ENCODE results near the gene TDRD12.
"Not testable (repeated sequence)": the region's sequence is repeated elsewhere in the genome, so short reads cannot be mapped to it uniquely, and the experiment has no call there.

The TDRD12 gene

DNA sequence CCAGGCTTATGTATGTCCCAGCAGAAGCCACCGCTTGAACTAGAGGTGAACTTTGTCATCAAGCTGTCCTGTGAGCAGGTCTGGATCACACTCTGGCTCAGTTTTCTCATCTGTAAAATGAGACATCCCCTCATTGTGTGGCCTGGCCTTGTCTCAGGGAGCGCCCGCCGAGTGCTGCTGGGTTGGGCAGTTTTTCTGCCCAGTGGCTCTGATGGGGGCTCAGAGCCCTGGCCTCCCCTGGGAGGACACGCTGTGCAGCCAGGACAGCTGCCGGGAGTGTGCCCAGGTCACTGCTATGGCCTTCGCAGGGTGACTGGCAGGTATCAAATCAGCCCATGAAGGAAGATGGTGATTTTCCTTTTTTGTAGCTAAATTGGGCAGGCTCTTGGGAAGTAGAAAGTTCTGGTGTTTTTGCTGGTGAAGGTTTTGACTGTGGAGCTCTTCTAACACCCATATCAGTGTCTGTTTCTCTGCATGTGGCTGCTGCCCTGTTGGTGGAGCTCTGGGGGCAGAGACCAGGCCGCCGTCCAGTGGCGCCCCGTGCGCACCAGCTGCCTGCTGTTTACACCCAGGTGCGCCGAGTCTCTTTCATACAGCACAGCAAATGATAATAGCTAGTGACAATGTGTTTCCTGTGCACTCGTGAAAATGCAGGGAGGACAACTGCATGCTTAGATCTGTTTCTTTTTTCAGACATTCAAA, 109.2 kb downstream of the TDRD12 start:
- H3K4me3 ChIP-seq (ENCODE audit: low read depth, low read length), result no peak overlapping the region
- DNase-seq (ENCODE audit: low read depth), result no peak
- TF ChIP-seq, protein P1, sequence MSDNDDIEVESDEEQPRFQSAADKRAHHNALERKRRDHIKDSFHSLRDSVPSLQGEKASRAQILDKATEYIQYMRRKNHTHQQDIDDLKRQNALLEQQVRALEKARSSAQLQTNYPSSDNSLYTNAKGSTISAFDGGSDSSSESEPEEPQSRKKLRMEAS (IDR thresholded peaks at IDR 0.05; ENCODE audit: low read depth, low read length), result no peak
- TF ChIP-seq, protein P2, sequence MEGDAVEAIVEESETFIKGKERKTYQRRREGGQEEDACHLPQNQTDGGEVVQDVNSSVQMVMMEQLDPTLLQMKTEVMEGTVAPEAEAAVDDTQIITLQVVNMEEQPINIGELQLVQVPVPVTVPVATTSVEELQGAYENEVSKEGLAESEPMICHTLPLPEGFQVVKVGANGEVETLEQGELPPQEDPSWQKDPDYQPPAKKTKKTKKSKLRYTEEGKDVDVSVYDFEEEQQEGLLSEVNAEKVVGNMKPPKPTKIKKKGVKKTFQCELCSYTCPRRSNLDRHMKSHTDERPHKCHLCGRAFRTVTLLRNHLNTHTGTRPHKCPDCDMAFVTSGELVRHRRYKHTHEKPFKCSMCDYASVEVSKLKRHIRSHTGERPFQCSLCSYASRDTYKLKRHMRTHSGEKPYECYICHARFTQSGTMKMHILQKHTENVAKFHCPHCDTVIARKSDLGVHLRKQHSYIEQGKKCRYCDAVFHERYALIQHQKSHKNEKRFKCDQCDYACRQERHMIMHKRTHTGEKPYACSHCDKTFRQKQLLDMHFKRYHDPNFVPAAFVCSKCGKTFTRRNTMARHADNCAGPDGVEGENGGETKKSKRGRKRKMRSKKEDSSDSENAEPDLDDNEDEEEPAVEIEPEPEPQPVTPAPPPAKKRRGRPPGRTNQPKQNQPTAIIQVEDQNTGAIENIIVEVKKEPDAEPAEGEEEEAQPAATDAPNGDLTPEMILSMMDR (IDR thresholded peaks at IDR 0.05; ENCODE audit: low read depth, low read length), result no peak
- TF ChIP-seq MYC (IDR thresholded peaks at IDR 0.05; ENCODE audit: low read depth, low read length) (no peak), POLR2A (IDR thresholded peaks at IDR 0.05; ENCODE audit: extremely low read depth, insufficient read length) (no peak)

DNA sequence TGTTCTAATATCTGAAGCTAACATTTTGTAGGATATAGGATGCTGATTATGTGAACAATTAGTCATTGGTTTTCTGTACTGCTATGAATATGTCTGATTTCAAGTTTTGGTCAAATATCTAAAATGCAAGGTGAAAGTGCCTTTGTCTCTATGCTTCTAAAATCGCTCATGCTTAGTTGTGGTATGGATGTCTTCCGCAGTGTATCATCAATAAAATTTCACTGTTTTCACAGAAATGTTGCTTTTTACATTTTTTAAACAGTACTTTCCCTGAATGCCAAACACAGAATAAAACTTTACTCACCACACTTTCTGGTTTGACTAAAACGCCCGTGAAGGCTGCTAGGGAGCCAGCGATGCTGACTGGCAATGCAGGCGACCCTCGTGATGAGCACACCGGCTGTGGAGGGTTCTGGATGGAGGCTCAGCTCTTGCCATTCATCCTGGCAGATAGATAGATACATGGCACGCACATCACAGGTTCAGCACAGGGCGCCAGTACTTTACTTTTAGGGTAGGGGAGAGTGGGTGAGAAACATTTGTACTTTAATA, 109.9 kb downstream of the TDRD12 start:
- DNase-seq (ENCODE audit: low read depth), result no peak
- H3K4me3 ChIP-seq (ENCODE audit: low read depth, low read length), result no peak overlapping the region
- TF ChIP-seq POLR2A (IDR thresholded peaks at IDR 0.05; ENCODE audit: extremely low read depth, insufficient read length), result no peak
- TF ChIP-seq, protein P1 (IDR thresholded peaks at IDR 0.05; ENCODE audit: low read depth, low read length), result no peak
- TF ChIP-seq, protein P2 (IDR thresholded peaks at IDR 0.05; ENCODE audit: low read depth, low read length), result no peak
- TF ChIP-seq MYC (IDR thresholded peaks at IDR 0.05; ENCODE audit: low read depth, low read length), result no peak

DNA sequence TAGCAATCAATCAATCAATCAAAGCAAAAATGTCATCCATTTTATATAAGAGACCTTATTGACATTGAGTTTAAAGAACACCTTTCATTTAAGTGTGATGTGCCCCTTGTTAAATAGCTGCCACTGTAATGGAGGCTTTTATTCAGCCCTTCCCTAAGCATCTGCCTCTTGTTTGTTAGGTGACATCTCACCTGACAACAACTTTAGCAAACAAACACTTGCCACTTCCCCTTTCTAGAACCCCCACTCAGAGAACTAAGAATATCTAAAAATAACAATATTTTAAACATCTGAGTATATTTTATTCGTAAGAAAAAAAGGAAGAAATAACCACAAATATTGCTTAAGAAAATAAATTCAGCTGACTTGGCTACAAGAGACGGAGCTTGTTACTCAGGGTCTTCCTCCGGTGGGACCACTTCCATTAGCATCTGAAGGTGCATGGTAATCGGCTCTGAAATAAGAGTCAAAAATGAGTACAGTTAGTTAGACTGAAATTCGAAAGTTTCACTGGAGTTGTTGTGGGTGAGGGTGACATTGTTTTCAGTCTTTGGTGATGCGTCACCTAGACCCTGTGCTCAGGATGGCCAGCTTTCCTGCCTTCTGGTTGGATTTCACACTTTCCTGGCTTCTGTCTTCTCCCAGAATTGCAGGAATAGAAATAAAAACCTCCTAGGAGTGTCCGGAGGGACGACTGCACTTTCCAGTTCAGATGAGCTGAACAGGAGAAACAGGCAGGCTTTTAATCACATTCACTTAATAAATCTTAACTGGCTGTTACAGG, 110.9 kb downstream of the TDRD12 start:
- no peak for DNase-seq (ENCODE audit: low read depth)
- no peak overlapping the region for H3K4me3 ChIP-seq (ENCODE audit: low read depth, low read length)
- no peak for TF ChIP-seq POLR2A (IDR thresholded peaks at IDR 0.05; ENCODE audit: extremely low read depth, insufficient read length)
- TF ChIP-seq MYC (IDR thresholded peaks at IDR 0.05; ENCODE audit: low read depth, low read length), result no peak
- TF ChIP-seq, protein P2 (IDR thresholded peaks at IDR 0.05; ENCODE audit: low read depth, low read length), result no peak
- TF ChIP-seq, protein P1 (IDR thresholded peaks at IDR 0.05; ENCODE audit: low read depth, low read length), result no peak

DNA sequence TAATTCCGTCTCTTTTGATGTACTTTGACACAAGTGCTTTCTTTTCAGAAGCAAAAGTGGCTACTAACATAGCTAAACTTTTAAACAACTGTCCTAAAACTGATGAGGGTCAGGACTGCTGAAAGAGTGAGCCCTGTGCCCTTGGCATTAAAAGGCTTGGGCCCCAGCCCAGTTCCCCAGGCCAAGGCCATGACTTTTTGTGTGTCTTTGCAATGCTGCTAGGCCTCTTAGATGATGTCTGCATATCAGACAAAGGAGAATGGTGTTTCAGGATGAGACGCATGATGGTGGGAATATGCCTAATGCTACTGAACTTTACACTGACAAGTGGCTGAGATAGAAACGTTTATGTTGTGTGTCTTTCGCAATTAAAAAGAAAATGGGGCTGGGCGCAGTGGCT, 112.0 kb downstream of the TDRD12 start:
- DNase-seq (ENCODE audit: low read depth), result no peak

DNA sequence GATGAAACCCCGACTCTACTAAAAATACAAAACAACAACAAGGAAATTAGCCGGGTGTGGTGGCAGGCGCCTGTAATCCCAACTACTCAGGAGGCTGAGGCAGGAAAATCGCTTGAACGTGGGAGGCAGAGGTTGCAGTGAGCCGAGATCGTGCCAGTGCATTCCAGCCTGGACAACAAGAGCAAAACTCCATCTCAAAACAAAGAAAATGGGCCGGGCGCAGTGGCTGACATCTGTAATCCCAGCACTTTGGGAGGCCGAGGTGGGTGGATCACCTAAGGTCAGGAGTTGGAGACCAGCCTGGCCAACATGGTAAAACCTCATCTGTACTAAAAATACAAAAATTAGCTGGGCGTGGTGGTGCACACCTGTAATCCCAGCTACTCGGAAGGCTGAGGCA, 112.5 kb downstream of the TDRD12 start:
- not testable (repeated sequence) for DNase-seq (ENCODE audit: low read depth); H3K4me3 ChIP-seq (ENCODE audit: low read depth, low read length)

More for the DNA sequence above, 112.0 kb downstream of the TDRD12 start:
- H3K4me3 ChIP-seq (ENCODE audit: low read depth, low read length), result no peak overlapping the region
- TF ChIP-seq, protein P2 (IDR thresholded peaks at IDR 0.05; ENCODE audit: low read depth, low read length), result no peak
- TF ChIP-seq, protein P1 (IDR thresholded peaks at IDR 0.05; ENCODE audit: low read depth, low read length), result no peak
- TF ChIP-seq MYC (IDR thresholded peaks at IDR 0.05; ENCODE audit: low read depth, low read length) (no peak), POLR2A (IDR thresholded peaks at IDR 0.05; ENCODE audit: extremely low read depth, insufficient read length) (no peak)

DNA sequence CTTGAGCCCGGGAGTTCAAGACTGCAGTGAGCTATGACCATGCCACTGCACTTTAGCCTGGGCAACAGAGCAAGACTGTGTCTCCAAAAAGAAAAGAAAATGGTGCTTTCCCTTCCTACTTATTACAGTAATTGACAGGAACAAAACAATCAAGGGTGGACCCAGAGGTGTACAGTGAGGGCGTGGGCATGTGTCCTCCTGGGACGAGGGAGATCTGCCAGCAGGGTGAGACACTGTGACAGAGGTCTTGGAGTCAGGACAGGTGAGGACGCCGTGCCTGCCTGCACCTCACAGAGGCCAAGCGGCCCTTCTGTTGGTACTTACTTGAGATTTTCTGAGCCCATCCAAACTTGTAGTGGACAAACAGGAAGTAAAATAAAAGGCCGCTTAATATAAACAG, 113.3 kb downstream of the TDRD12 start:
- not testable (repeated sequence) for DNase-seq (ENCODE audit: low read depth); H3K4me3 ChIP-seq (ENCODE audit: low read depth, low read length)

DNA sequence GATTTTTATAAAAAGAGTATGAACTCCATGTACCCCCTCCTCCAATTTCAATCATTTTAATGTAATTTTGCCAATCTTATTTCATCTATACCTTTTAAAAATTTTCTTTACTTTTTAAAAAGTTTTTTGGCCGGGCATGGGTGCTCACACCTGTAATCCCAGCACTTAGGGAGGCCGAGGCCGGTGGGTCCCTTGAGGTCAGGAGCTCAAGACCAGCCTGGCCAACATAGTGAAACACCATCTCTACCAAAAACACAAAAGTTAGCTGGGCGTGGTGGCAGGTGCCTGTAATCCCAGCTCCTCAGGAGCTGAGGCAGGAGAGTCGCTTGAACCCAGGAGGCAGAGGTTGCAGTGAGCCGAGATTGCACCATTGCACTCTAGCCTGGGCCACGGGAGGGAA, 113.8 kb downstream of the TDRD12 start:
- DNase-seq (ENCODE audit: low read depth); H3K4me3 ChIP-seq (ENCODE audit: low read depth, low read length): not testable (repeated sequence)

Measured in NB4 (cell line).